Osteoblast (primary cell): ENCODE results near the gene NPTN. TPM values are rescaled to one million over a fixed set of nuclear protein-coding genes. Genes with fewer than 3 reads are reported as not detected.
A peak's percentile ranks its signal among the peaks of the same experiment; 100 is the strongest.

Experiments
- DNase-seq: peaks from one replicate; pipeline ENCODE4 v3.0.0; 2011; ENCODE audit warnings: low spot score, mixed read lengths; ENCODE audit not compliant: insufficient read length; ENCODE audit errors: missing footprints
- H2AFZ ChIP-seq: 2 replicates; pipeline ENCODE4 v1.6.0; 2011; ENCODE audit warnings: mild to moderate bottlenecking, low read length
- H3K27ac ChIP-seq: 2 replicates; pipeline ENCODE4 v1.5.1; 2011; ENCODE audit warnings: mild to moderate bottlenecking, low read depth, low read length, moderate library complexity
- H3K27me3 ChIP-seq: 2 replicates; pipeline ENCODE4 v1.6.0; 2012; ENCODE audit warnings: mild to moderate bottlenecking, control low read depth, inconsistent platforms, low read length, moderate library complexity; ENCODE audit not compliant: insufficient read depth
- H3K36me3 ChIP-seq: 2 replicates; pipeline ENCODE4 v1.5.1; 2011; ENCODE audit warnings: mild to moderate bottlenecking, low read length, control low read depth, moderate library complexity; ENCODE audit not compliant: insufficient read depth
- H3K4me1 ChIP-seq: 2 replicates; pipeline ENCODE4 v1.5.1; 2011; ENCODE audit warnings: mild to moderate bottlenecking, low read length, control low read depth, moderate library complexity; ENCODE audit not compliant: insufficient read depth
- H3K4me2 ChIP-seq: 2 replicates; pipeline ENCODE4 v1.6.0; 2011; ENCODE audit warnings: mild to moderate bottlenecking, low read length; ENCODE audit not compliant: insufficient read depth
- H3K4me3 ChIP-seq: fragments of 200-600 bp; sonication (generic); 3 replicates; pipeline ENCODE4 v1.5.1; 2012; ENCODE audit warnings: mild to moderate bottlenecking, low read length, inconsistent platforms; ENCODE audit not compliant: insufficient read depth
- H3K79me2 ChIP-seq: 2 replicates; pipeline ENCODE4 v1.6.0; 2012; ENCODE audit warnings: mild to moderate bottlenecking, low read length, control low read depth, inconsistent platforms; ENCODE audit not compliant: insufficient read depth
- H3K9me3 ChIP-seq: 2 replicates; pipeline ENCODE4 v1.5.1; 2011; ENCODE audit warnings: low read depth, low read length, control low read depth
- H4K20me1 ChIP-seq: 2 replicates; pipeline ENCODE4 v1.6.0; 2012; ENCODE audit warnings: mild to moderate bottlenecking, low read length, control low read depth; ENCODE audit not compliant: insufficient read depth
- total RNA-seq: library from RNA; depleted of rRNA; stranded (reverse); fragments of >200 nt; gene quantifications from 2 replicates; pipeline ENCODE4 v1.2.3, GENCODE V29; 2012
- TF ChIP-seq, protein P1 (sequence below): IDR thresholded peaks from 2 replicates; pipeline ENCODE4 v1.5.1; 2011; ENCODE audit warnings: mild to moderate bottlenecking, low read depth, low read length, moderate library complexity; ENCODE audit errors: extremely low read depth

The NPTN gene
- total RNA-seq, 1 donor, result 130 TPM

DNA sequence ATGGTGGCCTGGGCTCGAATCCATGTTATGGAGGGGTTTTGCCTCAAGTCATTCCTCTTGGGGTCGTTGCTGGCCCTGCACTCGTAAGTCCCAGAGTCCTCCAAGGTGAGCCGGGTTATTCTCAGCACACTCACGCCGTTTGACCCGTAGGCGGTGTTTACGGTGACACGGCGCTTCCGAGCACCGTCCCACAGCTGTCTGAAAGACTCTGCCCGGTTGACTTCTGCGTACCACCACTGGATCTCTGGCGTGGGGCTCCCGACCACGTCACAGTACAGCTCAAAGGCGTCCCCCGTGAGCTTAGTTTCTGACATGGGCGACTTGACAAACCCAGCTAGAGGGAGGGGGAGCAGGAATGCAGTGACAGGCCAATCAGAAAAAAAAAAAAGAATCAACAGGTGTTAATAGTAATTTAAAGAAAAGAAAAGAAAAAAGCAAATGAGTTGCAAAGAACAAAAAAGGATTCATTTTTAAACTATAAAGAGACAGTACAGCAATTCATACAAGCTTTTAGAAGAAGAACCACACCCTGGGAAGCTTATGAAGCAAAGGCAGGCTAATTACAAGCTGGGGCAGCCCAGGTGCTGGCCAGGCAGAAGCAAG lies 36.1 kb downstream of the NPTN start:
- Histone ChIP-seq H3K27me3 (no peaks in the 10 kb centered on the region), H3K9me3 (no peaks in the 10 kb centered on the region), H3K4me2 (no peak overlapping the region), H2AFZ (no peak overlapping the region), H4K20me1 (peaks cover 73% of the 10 kb centered on the region), H3K27ac (peak overlapping the region; percentile 54), H3K4me3 (no peak overlapping the region), H3K36me3 (no peaks in the 10 kb centered on the region), H3K4me1 (peaks cover 61% of the 10 kb centered on the region), H3K79me2 (peaks cover 100% of the 10 kb centered on the region)
- TF ChIP-seq, protein P1, sequence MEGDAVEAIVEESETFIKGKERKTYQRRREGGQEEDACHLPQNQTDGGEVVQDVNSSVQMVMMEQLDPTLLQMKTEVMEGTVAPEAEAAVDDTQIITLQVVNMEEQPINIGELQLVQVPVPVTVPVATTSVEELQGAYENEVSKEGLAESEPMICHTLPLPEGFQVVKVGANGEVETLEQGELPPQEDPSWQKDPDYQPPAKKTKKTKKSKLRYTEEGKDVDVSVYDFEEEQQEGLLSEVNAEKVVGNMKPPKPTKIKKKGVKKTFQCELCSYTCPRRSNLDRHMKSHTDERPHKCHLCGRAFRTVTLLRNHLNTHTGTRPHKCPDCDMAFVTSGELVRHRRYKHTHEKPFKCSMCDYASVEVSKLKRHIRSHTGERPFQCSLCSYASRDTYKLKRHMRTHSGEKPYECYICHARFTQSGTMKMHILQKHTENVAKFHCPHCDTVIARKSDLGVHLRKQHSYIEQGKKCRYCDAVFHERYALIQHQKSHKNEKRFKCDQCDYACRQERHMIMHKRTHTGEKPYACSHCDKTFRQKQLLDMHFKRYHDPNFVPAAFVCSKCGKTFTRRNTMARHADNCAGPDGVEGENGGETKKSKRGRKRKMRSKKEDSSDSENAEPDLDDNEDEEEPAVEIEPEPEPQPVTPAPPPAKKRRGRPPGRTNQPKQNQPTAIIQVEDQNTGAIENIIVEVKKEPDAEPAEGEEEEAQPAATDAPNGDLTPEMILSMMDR, result no peak
- no peak for DNase-seq

DNA sequence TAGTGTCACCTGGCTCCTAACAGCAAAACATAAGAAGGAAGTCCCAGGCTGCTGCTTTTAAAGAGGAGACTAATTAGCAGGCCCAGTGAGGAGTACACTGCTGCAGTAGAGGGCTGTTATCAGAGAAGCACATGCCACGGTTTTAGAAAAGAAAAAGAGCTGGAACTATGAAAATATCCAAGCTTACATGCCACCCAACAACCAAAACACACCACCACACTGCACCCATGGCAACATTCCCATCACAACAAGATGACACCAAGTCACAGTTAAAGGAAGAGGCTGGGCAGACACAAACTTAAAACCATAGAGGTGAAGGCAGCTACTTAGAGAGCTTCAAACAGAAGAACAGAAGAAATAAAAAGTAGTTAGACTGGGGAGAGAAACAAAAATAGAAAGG lies 37.0 kb downstream of the NPTN start:
- TF ChIP-seq, protein P1, result no peak
- H3K9me3 ChIP-seq, result no peaks in the 10 kb centered on the region
- peak overlapping the region; percentile 52 for H3K27ac ChIP-seq
- H3K79me2 ChIP-seq, result peaks cover 100% of the 10 kb centered on the region
- H4K20me1 ChIP-seq, result peaks cover 70% of the 10 kb centered on the region
- H3K4me1 ChIP-seq, result peaks cover 52% of the 10 kb centered on the region
- H3K4me2 ChIP-seq, result peak overlapping the region; percentile 12
- H3K27me3 ChIP-seq, result no peaks in the 10 kb centered on the region
- H3K4me3 ChIP-seq, result no peak overlapping the region
- peaks cover 7% of the 10 kb centered on the region for H3K36me3 ChIP-seq
- no peak for DNase-seq
- no peak overlapping the region for H2AFZ ChIP-seq

DNA sequence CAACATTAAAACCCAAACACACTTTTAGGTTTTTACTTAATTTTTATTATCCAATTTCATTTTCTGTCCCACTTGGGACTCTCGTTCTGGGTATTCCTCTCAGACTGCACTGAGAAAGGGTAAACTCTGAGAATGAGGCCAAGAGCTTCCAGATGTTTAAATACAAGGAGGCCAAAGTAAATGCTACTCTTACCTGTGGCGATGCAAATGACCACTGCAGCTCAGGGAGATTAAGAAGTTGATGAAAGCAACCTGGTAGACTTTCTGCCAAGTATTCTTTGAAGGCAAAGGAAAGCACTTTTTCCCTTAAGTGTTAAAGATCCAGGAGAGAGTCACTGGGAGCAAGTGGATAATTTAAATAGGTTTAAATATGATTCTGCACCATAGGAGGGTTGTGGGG lies 39.1 kb downstream of the NPTN start:
- Histone ChIP-seq H4K20me1 (peaks cover 64% of the 10 kb centered on the region), H3K4me2 (no peak overlapping the region), H3K27me3 (no peaks in the 10 kb centered on the region), H3K4me1 (peaks cover 33% of the 10 kb centered on the region), H3K9me3 (no peaks in the 10 kb centered on the region), H3K4me3 (no peak overlapping the region), H2AFZ (no peak overlapping the region), H3K36me3 (peaks cover 20% of the 10 kb centered on the region), H3K27ac (no peak overlapping the region), H3K79me2 (peaks cover 99% of the 10 kb centered on the region)
- TF ChIP-seq, protein P1, result no peak
- no peak for DNase-seq

DNA sequence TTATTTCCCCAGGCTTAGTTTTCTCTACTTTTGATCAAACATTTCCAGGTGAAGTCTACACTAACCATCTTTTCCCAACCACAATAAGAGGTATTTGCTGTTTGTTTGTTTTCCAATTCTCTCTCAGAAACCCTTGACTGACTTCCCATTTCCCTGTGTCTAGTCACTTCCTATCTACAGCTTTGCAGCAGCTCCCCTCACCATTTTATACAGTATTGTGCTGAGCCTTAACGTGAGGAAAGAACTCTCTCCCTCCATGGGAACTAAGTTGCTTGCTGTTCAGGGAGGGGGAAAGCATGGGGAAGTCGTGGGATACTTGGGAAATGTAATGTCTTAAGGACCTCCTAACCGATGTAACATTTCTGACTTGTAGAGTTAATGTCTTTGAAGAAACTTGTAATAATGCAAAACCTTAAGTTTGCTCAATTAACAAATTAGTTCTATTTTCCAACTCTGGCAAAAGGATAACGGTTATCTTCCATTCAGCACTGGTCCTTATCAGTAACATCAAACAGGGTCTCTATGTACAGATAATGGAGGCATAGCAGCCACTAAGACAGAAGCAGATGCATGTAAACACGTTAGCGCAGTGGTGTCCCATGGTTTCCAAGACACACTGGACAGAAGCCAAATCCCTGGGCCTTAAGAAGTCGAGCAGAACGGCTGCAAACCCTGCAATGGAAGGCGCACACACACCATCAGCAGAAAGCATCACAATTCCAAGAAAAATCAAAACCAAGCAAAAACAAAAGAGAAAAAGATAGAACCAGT lies 39.7 kb downstream of the NPTN start:
- H3K27me3 ChIP-seq, result no peaks in the 10 kb centered on the region
- H3K4me1 ChIP-seq, result peaks cover 26% of the 10 kb centered on the region
- no peak overlapping the region for H2AFZ ChIP-seq
- H3K4me2 ChIP-seq, result no peak overlapping the region
- H3K4me3 ChIP-seq, result no peak overlapping the region
- TF ChIP-seq, protein P1, result no peak
- H3K79me2 ChIP-seq, result peaks cover 98% of the 10 kb centered on the region
- no peaks in the 10 kb centered on the region for H3K9me3 ChIP-seq
- peaks cover 23% of the 10 kb centered on the region for H3K36me3 ChIP-seq
- no peak overlapping the region for H3K27ac ChIP-seq
- no peak for DNase-seq
- peaks cover 57% of the 10 kb centered on the region for H4K20me1 ChIP-seq
